ENCODE data around the gene GPC3. TPM values are rescaled to one million over a fixed set of nuclear protein-coding genes. Genes with fewer than 3 reads are reported as not detected.

The GPC3 gene
- total RNA-seq, 4 donors from 2014 or later: 4.9 to 10.9 (median 9.2) TPM

DNA sequence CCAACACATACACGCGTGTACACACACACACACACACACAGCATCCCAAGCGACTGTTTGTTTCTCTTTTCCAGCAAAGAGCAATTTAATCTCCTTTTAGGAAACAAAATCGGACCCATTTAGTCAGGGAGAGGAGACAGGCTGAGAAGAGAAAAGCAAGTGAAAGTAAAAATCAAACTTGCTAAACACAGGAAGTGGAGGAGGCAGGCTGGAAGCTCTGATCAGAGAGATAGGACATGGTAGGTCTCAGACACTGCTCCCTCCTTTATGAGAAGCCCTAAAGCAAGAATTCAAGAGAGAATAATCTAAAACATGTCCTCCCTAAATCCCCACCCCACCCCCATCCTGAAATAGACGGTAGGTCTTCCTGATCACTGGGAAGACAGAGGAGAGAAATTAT, 62.3 kb downstream of the GPC3 start:
- Histone ChIP-seq H3K36me3 (no peaks in the 10 kb centered on the region), H3K27me3 (no peaks in the 10 kb centered on the region), H3K4me1 (no peaks in the 10 kb centered on the region), H3K9me3 (no peaks in the 10 kb centered on the region), H3K27ac (no peak overlapping the region), H3K4me3 (no peak overlapping the region)
- 61% methylated on average over 5 of the region's 5 CpGs for WGBS
- TF ChIP-seq, protein P1, sequence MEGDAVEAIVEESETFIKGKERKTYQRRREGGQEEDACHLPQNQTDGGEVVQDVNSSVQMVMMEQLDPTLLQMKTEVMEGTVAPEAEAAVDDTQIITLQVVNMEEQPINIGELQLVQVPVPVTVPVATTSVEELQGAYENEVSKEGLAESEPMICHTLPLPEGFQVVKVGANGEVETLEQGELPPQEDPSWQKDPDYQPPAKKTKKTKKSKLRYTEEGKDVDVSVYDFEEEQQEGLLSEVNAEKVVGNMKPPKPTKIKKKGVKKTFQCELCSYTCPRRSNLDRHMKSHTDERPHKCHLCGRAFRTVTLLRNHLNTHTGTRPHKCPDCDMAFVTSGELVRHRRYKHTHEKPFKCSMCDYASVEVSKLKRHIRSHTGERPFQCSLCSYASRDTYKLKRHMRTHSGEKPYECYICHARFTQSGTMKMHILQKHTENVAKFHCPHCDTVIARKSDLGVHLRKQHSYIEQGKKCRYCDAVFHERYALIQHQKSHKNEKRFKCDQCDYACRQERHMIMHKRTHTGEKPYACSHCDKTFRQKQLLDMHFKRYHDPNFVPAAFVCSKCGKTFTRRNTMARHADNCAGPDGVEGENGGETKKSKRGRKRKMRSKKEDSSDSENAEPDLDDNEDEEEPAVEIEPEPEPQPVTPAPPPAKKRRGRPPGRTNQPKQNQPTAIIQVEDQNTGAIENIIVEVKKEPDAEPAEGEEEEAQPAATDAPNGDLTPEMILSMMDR (IDR thresholded peaks at IDR 0.05): no peak
- TF ChIP-seq EP300 (IDR thresholded peaks at IDR 0.05) (no peak), POLR2AphosphoS5 (IDR thresholded peaks at IDR 0.05) (no peak), POLR2A (IDR thresholded peaks at IDR 0.05) (no peak)
- DNase-seq (ENCODE audit: low spot score in 2 of 2): no peak

DNA sequence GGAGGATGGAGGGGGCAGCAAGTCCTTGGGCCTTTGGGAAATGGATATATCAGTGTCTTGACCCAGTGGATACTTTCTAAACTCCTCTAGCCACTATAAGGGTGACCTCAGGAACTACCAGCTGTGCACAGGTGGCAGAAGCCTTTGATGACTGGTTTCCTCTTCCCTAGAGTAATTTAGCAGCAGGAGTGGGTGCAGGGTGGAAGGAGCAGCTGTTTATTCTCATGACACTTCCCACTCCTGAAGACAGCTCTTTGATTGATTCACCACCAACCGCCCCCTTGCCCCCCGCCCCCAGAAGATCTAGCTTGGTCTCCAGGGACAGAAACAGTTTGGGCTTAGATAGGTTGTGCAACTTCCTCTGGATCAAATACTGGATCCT, 63.0 kb downstream of the GPC3 start:
- Histone ChIP-seq H3K4me3 (no peak overlapping the region), H3K27ac (no peak overlapping the region), H3K4me1 (no peaks in the 10 kb centered on the region), H3K9me3 (no peaks in the 10 kb centered on the region), H3K36me3 (no peaks in the 10 kb centered on the region), H3K27me3 (no peaks in the 10 kb centered on the region)
- no peak for DNase-seq (ENCODE audit: low spot score in 2 of 2)
- WGBS: 33% methylated on average over 1 of the region's 2 CpGs
- TF ChIP-seq POLR2A (IDR thresholded peaks at IDR 0.05): no peak
- no peak for TF ChIP-seq POLR2AphosphoS5 (IDR thresholded peaks at IDR 0.05)
- no peak for TF ChIP-seq EP300 (IDR thresholded peaks at IDR 0.05)
- TF ChIP-seq, protein P1 (IDR thresholded peaks at IDR 0.05): no peak

DNA sequence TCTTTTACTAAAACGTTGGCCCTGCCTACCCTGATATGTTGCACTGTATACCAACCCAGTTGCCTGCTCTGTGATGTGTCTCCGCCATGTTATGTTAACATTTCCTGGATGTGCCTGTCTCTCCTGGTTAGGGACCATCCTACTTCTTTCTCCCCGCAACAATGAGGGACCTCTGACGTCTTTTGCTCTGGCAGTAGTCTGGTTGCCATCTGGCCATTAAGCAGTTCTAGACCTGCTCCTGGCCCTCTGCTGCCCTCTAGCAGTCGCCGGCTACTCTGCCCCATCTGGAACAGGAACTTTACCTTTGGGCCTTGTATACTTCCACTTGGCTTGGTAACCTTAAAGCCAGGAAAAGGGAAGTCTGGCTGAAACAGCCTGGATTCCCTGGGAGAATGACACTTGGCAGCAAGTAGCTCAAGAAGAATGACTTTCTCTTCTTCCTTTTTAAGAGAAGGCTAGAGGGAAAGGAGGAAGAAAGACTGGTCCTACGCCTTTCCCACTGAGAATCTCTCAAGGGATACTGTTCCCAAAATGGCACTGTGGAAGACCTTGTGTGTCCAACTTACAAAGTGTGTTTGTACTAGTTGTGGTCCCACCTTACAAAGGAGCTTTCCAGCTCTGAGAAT, 63.5 kb downstream of the GPC3 start:
- no peak overlapping the region for H3K27ac ChIP-seq
- H3K4me3 ChIP-seq: no peak overlapping the region
- no peaks in the 10 kb centered on the region for H3K36me3 ChIP-seq
- DNase-seq (ENCODE audit: low spot score in 2 of 2): no peak
- H3K9me3 ChIP-seq: no peaks in the 10 kb centered on the region
- no peaks in the 10 kb centered on the region for H3K27me3 ChIP-seq
- TF ChIP-seq POLR2A (IDR thresholded peaks at IDR 0.05) (no peak), EP300 (IDR thresholded peaks at IDR 0.05) (no peak)
- TF ChIP-seq, protein P1 (IDR thresholded peaks at IDR 0.05): peak in 1 of 2 donors; percentile 23
- 46% methylated on average over 7 of the region's 7 CpGs for WGBS
- no peaks in the 10 kb centered on the region for H3K4me1 ChIP-seq

DNA sequence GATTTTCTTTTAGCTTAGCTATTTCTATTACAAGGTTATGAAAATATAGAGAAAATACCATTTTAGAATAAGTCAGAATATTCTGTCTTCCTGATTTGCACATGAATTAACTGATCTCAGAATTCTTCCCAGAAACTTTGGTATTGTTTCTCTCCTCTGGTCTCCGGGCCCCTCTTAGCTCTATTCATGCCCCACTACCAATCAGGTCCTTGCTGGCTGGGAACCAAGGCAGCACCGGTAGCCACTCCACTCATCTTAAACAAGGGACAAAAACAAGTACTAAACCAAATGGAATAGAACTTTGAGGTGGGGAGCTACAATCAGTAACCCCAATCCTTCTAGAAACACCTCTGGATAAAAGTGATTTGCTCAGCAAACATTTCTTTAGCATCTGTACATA, 64.3 kb downstream of the GPC3 start:
- no peaks in the 10 kb centered on the region for H3K9me3 ChIP-seq
- H3K4me1 ChIP-seq: no peaks in the 10 kb centered on the region
- TF ChIP-seq POLR2AphosphoS5 (IDR thresholded peaks at IDR 0.05) (no peak), EP300 (IDR thresholded peaks at IDR 0.05) (no peak), POLR2A (IDR thresholded peaks at IDR 0.05) (no peak)
- TF ChIP-seq, protein P1 (IDR thresholded peaks at IDR 0.05): no peak
- 81% methylated on average over 2 of the region's 2 CpGs for WGBS
- H3K4me3 ChIP-seq: no peak overlapping the region
- H3K36me3 ChIP-seq: no peaks in the 10 kb centered on the region
- H3K27ac ChIP-seq: no peak overlapping the region
- DNase-seq (ENCODE audit: low spot score in 2 of 2): no peak
- no peaks in the 10 kb centered on the region for H3K27me3 ChIP-seq

DNA sequence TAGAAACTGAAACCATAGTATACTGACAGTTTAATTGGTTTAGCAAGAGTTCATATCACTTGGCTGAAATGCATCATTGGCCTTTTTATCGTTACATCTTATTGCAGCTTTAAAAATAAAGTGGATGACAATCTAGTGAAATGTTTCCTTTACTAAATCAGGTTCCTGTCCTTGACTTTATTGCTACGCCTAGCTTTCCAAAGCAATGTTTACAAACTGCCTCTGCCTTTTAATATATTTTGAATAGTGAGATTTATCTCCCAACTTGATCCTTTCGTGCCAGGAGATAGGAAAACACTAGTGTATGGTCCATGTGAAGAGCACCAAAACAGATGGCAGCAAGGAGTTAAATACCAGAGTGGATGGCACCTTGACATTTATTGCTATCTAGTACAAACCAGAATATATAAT, 67.0 kb downstream of the GPC3 start:
- Histone ChIP-seq H3K4me3 (no peak overlapping the region), H3K36me3 (no peaks in the 10 kb centered on the region), H3K9me3 (no peaks in the 10 kb centered on the region), H3K4me1 (no peaks in the 10 kb centered on the region), H3K27me3 (no peaks in the 10 kb centered on the region), H3K27ac (no peak overlapping the region)
- no peak for DNase-seq (ENCODE audit: low spot score in 2 of 2)
- TF ChIP-seq POLR2AphosphoS5 (IDR thresholded peaks at IDR 0.05) (no peak), POLR2A (IDR thresholded peaks at IDR 0.05) (no peak), EP300 (IDR thresholded peaks at IDR 0.05) (no peak)
- TF ChIP-seq, protein P1 (IDR thresholded peaks at IDR 0.05): no peak
- WGBS: 65% methylated on average over 3 of the region's 3 CpGs

Data from suprapubic skin (tissue), 4 donors.